ENCODE measurements around the gene GPSM1. TPM values are rescaled to one million over a fixed set of nuclear protein-coding genes. Genes with fewer than 3 reads are reported as not detected.
A peak's percentile ranks its signal among the peaks of the same experiment; 100 is the strongest.

The GPSM1 gene
- polyA plus RNA-seq, 1 of the 3 experiments (the other 2 are of a cell fraction): 26.7 TPM

DNA sequence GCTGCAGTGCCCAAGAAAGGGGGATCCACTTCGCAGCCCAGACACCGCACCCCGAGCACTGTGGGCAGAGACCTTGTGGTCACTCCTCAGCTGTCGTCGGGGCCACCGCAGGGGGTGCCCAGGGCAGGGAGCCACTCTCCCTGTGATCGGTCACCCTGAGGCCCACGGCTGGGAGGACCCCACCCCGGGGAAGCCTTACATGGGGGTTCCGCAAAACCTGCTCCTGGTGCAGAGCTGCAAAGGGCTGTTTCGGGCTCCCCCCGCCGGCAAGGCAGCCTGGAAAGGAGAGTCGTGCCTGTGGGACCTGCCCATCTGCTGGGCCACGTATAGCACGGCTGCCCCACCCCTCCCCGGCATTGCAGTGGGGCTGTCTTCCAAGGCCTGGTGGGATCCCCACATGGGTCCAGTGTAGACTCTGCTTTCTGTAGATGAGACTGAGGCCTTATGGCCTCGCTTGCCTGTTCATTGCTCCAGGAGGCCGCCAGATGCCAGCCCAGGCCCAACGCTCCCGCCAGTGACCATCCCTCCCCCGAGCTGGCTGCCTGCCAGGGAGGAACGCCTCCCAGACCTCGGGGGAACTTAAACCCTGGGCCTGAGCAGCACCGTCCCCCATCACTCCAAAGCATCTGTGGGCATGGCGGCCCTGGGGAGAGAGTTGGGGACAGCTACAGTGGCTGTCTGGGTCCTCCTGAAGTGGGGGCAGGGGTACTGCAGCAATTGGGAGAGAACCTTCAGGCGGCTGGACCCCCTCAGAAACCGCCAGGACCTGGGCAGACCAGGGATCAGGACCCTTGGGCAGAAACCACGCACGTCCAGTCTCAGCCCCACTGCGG lies 37.8 kb downstream of the GPSM1 start (continued):
- TF ChIP-seq MEF2A (IDR thresholded peaks at IDR 0.05; ENCODE audit: borderline replicate concordance, low read depth) (no peak), RAD21 (IDR thresholded peaks at IDR 0.05; ENCODE audit: low read length) (peak; percentile 57), RCOR1 (IDR thresholded peaks at IDR 0.05; ENCODE audit: low read length) (peak; percentile 56; the same call in 1 of the 2 replicates), POLR2AphosphoS5 (IDR thresholded peaks at IDR 0.05; ENCODE audit: low read depth, low read length) (no peak), TEAD4 (IDR thresholded peaks at IDR 0.05; ENCODE audit: borderline replicate concordance, insufficient read depth) (no peak), ZBTB33 (IDR thresholded peaks at IDR 0.05; ENCODE audit: borderline replicate concordance, low read depth) (no peak), FOXM1 (IDR thresholded peaks at IDR 0.05; ENCODE audit: low read depth) (no peak), NRF1 (IDR thresholded peaks at IDR 0.05; ENCODE audit: low read depth, low read length) (no peak)
- TF ChIP-seq, protein P1, sequence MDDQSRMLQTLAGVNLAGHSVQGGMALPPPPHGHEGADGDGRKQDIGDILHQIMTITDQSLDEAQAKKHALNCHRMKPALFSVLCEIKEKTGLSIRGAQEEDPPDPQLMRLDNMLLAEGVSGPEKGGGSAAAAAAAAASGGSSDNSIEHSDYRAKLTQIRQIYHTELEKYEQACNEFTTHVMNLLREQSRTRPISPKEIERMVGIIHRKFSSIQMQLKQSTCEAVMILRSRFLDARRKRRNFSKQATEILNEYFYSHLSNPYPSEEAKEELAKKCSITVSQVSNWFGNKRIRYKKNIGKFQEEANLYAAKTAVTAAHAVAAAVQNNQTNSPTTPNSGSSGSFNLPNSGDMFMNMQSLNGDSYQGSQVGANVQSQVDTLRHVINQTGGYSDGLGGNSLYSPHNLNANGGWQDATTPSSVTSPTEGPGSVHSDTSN (IDR thresholded peaks at IDR 0.05): no peak

- H3K4me1 ChIP-seq (ENCODE audit: control insufficient read depth in 1 of 2, insufficient read depth in 2 of 2, low read depth in 1 of 2, low read length in 1 of 2): peaks cover 0 to 45% of the 10 kb centered on the region in 2 experiments; a peak in 1 of 4 replicates
- no peaks in the 10 kb centered on the region for H3K79me2 ChIP-seq (ENCODE audit: insufficient read depth)
- no peaks in the 10 kb centered on the region for H3K9me2 ChIP-seq
- no peaks in the 10 kb centered on the region for H3K9me3 ChIP-seq
- no peak overlapping the region for H3K9ac ChIP-seq
- no peaks in the 10 kb centered on the region for H3K36me3 ChIP-seq (replicated peaks in 1 of 2; ENCODE audit: control insufficient read depth in 1 of 2, insufficient read depth in 2 of 2, low read length in 1 of 2)
- H3F3A ChIP-seq (replicated peaks; ENCODE audit: insufficient read depth): no peaks in the 10 kb centered on the region
- 96% methylated on average over 8 of the region's 9 CpGs for WGBS (ENCODE audit: low lambda C conversion rate)
- H2AFZ ChIP-seq (ENCODE audit: low read depth): no peak overlapping the region
- no peak overlapping the region for H3K4me3 ChIP-seq (ENCODE audit: low read depth in 2 of 2, low read length in 1 of 2)
- H3K4me2 ChIP-seq: no peak overlapping the region
- ChIA-PET CTCF (interaction anchor here (0.6 to 6.8 kb wide), 7 partner anchors 7 to 119 kb away, joined by 3 to 65 read pairs (median 41); partner anchors contain the start of genes CARD9, ENTR1, GPSM1 and PMPCA), POLR2A (interaction anchor here (1.4 to 2.1 kb wide), 2 partner anchors 19 to 20 kb away, joined by 3 to 11 read pairs; no protein-coding TSS in a partner anchor)
- TF ChIP-seq, protein P2, sequence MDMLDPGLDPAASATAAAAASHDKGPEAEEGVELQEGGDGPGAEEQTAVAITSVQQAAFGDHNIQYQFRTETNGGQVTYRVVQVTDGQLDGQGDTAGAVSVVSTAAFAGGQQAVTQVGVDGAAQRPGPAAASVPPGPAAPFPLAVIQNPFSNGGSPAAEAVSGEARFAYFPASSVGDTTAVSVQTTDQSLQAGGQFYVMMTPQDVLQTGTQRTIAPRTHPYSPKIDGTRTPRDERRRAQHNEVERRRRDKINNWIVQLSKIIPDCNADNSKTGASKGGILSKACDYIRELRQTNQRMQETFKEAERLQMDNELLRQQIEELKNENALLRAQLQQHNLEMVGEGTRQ (IDR thresholded peaks at IDR 0.05; ENCODE audit: borderline replicate concordance, low read depth, low read length): no peak
- TF ChIP-seq RAD21 (IDR thresholded peaks at IDR 0.05; ENCODE audit: low read length) (no peak), RXRA (IDR thresholded peaks at IDR 0.05; ENCODE audit: borderline replicate concordance, low read depth) (no peak), MEF2A (IDR thresholded peaks at IDR 0.05; ENCODE audit: borderline replicate concordance, low read depth) (no peak), GATA2 (CRISPR knock-in tag; IDR thresholded peaks at IDR 0.05) (no peak), SIN3A (IDR thresholded peaks at IDR 0.05; ENCODE audit: borderline replicate concordance, low read depth, low read length) (no peak), FOXM1 (IDR thresholded peaks at IDR 0.05; ENCODE audit: low read depth) (no peak), MXI1 (IDR thresholded peaks at IDR 0.05; ENCODE audit: low read depth, low read length) (no peak), TEAD4 (IDR thresholded peaks at IDR 0.05; ENCODE audit: borderline replicate concordance, insufficient read depth) (no peak), JUND (IDR thresholded peaks at IDR 0.05) (no peak), ELF1 (IDR thresholded peaks at IDR 0.05) (no peak), EZH2phosphoT487 (IDR thresholded peaks at IDR 0.05; ENCODE audit: borderline replicate concordance, low read depth) (no peak), NRF1 (IDR thresholded peaks at IDR 0.05; ENCODE audit: low read depth, low read length) (no peak), YY1 (IDR thresholded peaks at IDR 0.05; ENCODE audit: low read depth) (no peak), RCOR1 (IDR thresholded peaks at IDR 0.05; ENCODE audit: low read length) (no peak)
- TF ChIP-seq, protein P1 (IDR thresholded peaks at IDR 0.05): no peak
- TF ChIP-seq, protein P3, sequence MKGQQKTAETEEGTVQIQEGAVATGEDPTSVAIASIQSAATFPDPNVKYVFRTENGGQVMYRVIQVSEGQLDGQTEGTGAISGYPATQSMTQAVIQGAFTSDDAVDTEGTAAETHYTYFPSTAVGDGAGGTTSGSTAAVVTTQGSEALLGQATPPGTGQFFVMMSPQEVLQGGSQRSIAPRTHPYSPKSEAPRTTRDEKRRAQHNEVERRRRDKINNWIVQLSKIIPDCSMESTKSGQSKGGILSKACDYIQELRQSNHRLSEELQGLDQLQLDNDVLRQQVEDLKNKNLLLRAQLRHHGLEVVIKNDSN (IDR thresholded peaks at IDR 0.05; ENCODE audit: borderline replicate concordance, low read depth): no peak
- TF ChIP-seq, protein P4, sequence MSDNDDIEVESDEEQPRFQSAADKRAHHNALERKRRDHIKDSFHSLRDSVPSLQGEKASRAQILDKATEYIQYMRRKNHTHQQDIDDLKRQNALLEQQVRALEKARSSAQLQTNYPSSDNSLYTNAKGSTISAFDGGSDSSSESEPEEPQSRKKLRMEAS (IDR thresholded peaks at IDR 0.05; ENCODE audit: low read depth): no peak
- DNase-seq: no peak
- H3K27me3 ChIP-seq (ENCODE audit: insufficient read depth): no peaks in the 10 kb centered on the region
- H4K20me1 ChIP-seq (ENCODE audit: insufficient read depth): 0 out of 2 replicates have a peak, but pooled peaks cover 3% of the 10 kb centered on the region
- peak overlapping the region in 1 of 2 experiments; percentile 77; a peak in 2 of 4 replicates for H3K27ac ChIP-seq (ENCODE audit: low read depth in 2 of 2, low read length in 1 of 2)
These were observed 38.5 kb downstream of the GPSM1 start for GRCh38 chr9:136365775-136366222.

All from SK-N-SH (cell line).